ENCODE results near the gene ABCD3. TPM values are rescaled to one million over a fixed set of nuclear protein-coding genes. Genes with fewer than 3 reads are reported as not detected.
"Not testable (repeated sequence)": the region's sequence is repeated elsewhere in the genome, so short reads cannot be mapped to it uniquely, and the experiment has no call there.

ABCD3 gene
- polyA plus RNA-seq, 2 of the 4 experiments (the other 2 are of a cell fraction): 31.3 to 44.8 TPM

DNA sequence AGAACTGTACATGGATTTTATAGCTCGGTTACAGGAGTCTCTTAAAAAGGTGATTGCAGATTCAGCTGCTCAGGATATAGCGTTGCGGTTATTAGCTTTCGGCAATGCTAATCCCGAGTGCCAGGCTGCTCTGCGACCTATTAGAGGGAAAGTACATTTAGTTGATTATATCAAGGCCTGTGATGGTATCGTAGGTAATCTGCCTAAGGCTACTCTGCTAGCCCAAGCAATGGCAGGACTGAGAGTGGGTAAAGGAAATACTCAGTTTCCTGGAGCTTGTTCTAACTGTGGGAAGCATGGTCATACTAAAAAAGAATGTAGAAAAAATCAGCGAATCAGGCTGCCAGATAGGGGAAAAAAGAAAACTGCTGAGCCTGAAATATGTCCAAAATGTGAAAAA is 27.5 kb downstream of the ABCD3 start:
- H3K4me1 ChIP-seq; POLR2A ChIA-PET; H3K4me3 ChIP-seq; DNase-seq (ENCODE audit: low read depth in 1 of 2, low spot score in 1 of 2); FAIRE-seq; H3K4me2 ChIP-seq; H3K27ac ChIP-seq; ATAC-seq: not testable (repeated sequence)
- 95% methylated on average over 8 of the region's 8 CpGs for WGBS (ENCODE audit: missing lambda C conversion rate)
- H3K9me3 ChIP-seq: peaks cover 26% of the 10 kb centered on the region
- CTCF ChIA-PET: interaction anchor here (4.6 kb wide), 1 partner anchor 19 kb away, joined by 19 read pairs; no protein-coding TSS in a partner anchor

DNA sequence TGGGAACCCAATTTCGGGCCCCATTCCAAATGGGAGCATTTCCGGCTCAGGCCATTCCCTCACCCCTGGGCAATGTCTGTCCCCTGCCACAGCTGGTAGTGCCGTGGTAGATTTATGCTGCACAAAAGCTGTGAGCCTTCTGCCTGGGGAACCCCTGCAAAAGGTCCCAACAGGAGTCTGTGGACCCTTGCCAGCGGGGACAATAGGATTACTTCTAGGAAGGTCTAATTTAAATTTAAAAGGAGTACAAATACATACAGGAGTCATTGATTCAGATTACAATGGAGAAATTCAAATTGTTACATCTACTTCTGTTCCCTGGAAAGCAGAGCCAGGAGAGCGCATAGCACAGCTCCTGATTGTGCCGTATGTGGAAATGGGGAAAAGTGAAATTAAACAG is 28.0 kb downstream of the ABCD3 start:
- H3K27ac ChIP-seq; H3K4me2 ChIP-seq; H3K4me3 ChIP-seq; DNase-seq (ENCODE audit: low read depth in 1 of 2, low spot score in 1 of 2); FAIRE-seq; H3K4me1 ChIP-seq; POLR2A ChIA-PET; ATAC-seq: not testable (repeated sequence)
- peaks cover 26% of the 10 kb centered on the region for H3K9me3 ChIP-seq
- WGBS (ENCODE audit: missing lambda C conversion rate): 93% methylated on average over 6 of the region's 6 CpGs
- CTCF ChIA-PET: interaction anchor here (4.6 kb wide), 1 partner anchor 18 kb away, joined by 19 read pairs; no protein-coding TSS in a partner anchor

DNA sequence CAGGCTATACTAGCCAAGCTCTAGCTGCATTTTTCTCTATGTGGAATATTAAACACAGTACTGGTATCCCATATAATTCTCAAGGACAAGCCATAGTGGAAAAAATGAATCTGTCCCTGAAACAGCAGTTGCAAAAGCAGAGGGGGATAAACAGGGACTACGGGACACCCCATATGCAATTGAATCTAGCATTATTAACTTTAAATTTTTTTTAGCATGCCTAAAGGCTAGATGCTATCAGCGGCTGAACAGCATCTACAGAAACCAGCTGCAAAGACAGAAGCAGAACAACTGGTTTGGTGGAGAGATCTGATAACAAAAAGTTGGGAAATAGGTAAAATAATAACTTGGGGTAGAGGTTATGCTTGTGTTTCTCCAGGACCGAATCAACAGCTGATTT is 30.6 kb downstream of the ABCD3 start:
- H3K4me1 ChIP-seq; POLR2A ChIA-PET; H3K27ac ChIP-seq; ATAC-seq; H3K4me2 ChIP-seq; DNase-seq (ENCODE audit: low read depth in 1 of 2, low spot score in 1 of 2); H3K4me3 ChIP-seq; FAIRE-seq: not testable (repeated sequence)
- WGBS (ENCODE audit: missing lambda C conversion rate): 88% methylated on average over 3 of the region's 3 CpGs
- CTCF ChIA-PET: interaction anchor here (1.3 to 4.6 kb wide), 2 partner anchors 9 to 16 kb away, joined by 3 to 19 read pairs; no protein-coding TSS in a partner anchor
- H3K9me3 ChIP-seq: peaks cover 13% of the 10 kb centered on the region

DNA sequence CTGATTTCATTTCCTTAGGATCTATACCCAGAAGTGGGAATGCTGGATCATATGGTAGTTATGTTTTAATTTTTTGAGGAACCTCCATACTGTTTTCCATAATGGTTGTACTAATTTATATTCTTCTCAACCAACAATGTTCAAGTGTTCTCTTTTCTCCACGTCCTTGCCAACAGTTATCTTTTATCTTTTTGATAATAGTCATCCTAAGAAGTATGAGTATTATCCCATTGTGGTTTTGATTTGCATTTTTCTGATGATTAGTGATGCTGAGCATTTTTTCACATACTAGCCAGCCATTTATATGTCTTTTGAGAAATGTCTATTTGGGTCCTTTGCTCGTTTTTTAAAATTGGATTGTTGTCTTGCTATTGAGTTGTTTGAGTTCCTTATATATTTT is 38.5 kb downstream of the ABCD3 start:
- no peak for ATAC-seq
- TF ChIP-seq ZFP36 (IDR thresholded peaks at IDR 0.05; ENCODE audit: borderline replicate concordance, partially characterized antibody) (no peak), RAD21 (conservative IDR thresholded peaks at IDR 0.05 in 1 of 2, IDR thresholded peaks at IDR 0.05 in 1 of 2) (no peak), HOXB13 (CRISPR knock-in tag; IDR thresholded peaks at IDR 0.05; ENCODE audit: low read depth) (no peak), FOSL2 (IDR thresholded peaks at IDR 0.05) (no peak), FOSL2 (CRISPR knock-in tag; IDR thresholded peaks at IDR 0.05) (no peak), POLR2AphosphoS2 (conservative IDR thresholded peaks at IDR 0.05; ENCODE audit: low read length) (no peak), PHF8 (IDR thresholded peaks at IDR 0.05; ENCODE audit: borderline replicate concordance, low read depth) (no peak), JUNB (IDR thresholded peaks at IDR 0.05) (no peak), NPAS2 (CRISPR knock-in tag; IDR thresholded peaks at IDR 0.05; ENCODE audit: borderline replicate concordance) (no peak), EP300 (IDR thresholded peaks at IDR 0.05) (no peak), FOXS1 (CRISPR knock-in tag; IDR thresholded peaks at IDR 0.05) (no peak), ZC3H11A (IDR thresholded peaks at IDR 0.05) (no peak), ESRRA (IDR thresholded peaks at IDR 0.05; ENCODE audit: borderline replicate concordance, low read length) (no peak), HOXB5 (CRISPR knock-in tag; IDR thresholded peaks at IDR 0.05) (no peak)
- TF ChIP-seq, protein P1, sequence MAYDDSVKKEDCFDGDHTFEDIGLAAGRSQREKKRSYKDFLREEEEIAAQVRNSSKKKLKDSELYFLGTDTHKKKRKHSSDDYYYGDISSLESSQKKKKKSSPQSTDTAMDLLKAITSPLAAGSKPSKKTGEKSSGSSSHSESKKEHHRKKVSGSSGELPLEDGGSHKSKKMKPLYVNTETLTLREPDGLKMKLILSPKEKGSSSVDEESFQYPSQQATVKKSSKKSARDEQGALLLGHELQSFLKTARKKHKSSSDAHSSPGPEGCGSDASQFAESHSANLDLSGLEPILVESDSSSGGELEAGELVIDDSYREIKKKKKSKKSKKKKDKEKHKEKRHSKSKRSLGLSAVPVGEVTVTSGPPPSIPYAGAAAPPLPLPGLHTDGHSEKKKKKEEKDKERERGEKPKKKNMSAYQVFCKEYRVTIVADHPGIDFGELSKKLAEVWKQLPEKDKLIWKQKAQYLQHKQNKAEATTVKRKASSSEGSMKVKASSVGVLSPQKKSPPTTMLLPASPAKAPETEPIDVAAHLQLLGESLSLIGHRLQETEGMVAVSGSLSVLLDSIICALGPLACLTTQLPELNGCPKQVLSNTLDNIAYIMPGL (CRISPR knock-in tag; IDR thresholded peaks at IDR 0.05; ENCODE audit: borderline replicate concordance): no peak
- TF ChIP-seq, protein P2, sequence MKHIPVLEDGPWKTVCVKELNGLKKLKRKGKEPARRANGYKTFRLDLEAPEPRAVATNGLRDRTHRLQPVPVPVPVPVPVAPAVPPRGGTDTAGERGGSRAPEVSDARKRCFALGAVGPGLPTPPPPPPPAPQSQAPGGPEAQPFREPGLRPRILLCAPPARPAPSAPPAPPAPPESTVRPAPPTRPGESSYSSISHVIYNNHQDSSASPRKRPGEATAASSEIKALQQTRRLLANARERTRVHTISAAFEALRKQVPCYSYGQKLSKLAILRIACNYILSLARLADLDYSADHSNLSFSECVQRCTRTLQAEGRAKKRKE (CRISPR knock-in tag; IDR thresholded peaks at IDR 0.05; ENCODE audit: low read depth): no peak
- TF ChIP-seq, protein P3, sequence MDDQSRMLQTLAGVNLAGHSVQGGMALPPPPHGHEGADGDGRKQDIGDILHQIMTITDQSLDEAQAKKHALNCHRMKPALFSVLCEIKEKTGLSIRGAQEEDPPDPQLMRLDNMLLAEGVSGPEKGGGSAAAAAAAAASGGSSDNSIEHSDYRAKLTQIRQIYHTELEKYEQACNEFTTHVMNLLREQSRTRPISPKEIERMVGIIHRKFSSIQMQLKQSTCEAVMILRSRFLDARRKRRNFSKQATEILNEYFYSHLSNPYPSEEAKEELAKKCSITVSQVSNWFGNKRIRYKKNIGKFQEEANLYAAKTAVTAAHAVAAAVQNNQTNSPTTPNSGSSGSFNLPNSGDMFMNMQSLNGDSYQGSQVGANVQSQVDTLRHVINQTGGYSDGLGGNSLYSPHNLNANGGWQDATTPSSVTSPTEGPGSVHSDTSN (IDR thresholded peaks at IDR 0.05): no peak
- TF ChIP-seq, protein P4, sequence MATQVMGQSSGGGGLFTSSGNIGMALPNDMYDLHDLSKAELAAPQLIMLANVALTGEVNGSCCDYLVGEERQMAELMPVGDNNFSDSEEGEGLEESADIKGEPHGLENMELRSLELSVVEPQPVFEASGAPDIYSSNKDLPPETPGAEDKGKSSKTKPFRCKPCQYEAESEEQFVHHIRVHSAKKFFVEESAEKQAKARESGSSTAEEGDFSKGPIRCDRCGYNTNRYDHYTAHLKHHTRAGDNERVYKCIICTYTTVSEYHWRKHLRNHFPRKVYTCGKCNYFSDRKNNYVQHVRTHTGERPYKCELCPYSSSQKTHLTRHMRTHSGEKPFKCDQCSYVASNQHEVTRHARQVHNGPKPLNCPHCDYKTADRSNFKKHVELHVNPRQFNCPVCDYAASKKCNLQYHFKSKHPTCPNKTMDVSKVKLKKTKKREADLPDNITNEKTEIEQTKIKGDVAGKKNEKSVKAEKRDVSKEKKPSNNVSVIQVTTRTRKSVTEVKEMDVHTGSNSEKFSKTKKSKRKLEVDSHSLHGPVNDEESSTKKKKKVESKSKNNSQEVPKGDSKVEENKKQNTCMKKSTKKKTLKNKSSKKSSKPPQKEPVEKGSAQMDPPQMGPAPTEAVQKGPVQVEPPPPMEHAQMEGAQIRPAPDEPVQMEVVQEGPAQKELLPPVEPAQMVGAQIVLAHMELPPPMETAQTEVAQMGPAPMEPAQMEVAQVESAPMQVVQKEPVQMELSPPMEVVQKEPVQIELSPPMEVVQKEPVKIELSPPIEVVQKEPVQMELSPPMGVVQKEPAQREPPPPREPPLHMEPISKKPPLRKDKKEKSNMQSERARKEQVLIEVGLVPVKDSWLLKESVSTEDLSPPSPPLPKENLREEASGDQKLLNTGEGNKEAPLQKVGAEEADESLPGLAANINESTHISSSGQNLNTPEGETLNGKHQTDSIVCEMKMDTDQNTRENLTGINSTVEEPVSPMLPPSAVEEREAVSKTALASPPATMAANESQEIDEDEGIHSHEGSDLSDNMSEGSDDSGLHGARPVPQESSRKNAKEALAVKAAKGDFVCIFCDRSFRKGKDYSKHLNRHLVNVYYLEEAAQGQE (IDR thresholded peaks at IDR 0.05): no peak
- TF ChIP-seq, protein P5, sequence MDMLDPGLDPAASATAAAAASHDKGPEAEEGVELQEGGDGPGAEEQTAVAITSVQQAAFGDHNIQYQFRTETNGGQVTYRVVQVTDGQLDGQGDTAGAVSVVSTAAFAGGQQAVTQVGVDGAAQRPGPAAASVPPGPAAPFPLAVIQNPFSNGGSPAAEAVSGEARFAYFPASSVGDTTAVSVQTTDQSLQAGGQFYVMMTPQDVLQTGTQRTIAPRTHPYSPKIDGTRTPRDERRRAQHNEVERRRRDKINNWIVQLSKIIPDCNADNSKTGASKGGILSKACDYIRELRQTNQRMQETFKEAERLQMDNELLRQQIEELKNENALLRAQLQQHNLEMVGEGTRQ (IDR thresholded peaks at IDR 0.05): no peak
- ChIA-PET POLR2A (no interaction called here), CTCF (interaction anchor here (0.6 to 3.0 kb wide), 3 partner anchors 7 to 121 kb away, joined by 3 to 11 read pairs (median 3); no protein-coding TSS in a partner anchor)
- no peaks in the 10 kb centered on the region for H3K4me1 ChIP-seq
- FAIRE-seq: no peak
- no peak overlapping the region for H3K27ac ChIP-seq
- H3K4me3 ChIP-seq: no peak overlapping the region
- H3K9me3 ChIP-seq: no peaks in the 10 kb centered on the region
- 69% methylated on average over 2 of the region's 2 CpGs for WGBS (ENCODE audit: missing lambda C conversion rate)
- H3K4me2 ChIP-seq: no peak overlapping the region
- no peak for DNase-seq (ENCODE audit: low read depth in 1 of 2, low spot score in 1 of 2)

All from A549 (cell line).